AG10803 (cell line): ENCODE data around the gene RAET1E.
"Not testable (repeated sequence)": the region's sequence is repeated elsewhere in the genome, so short reads cannot be mapped to it uniquely, and the experiment has no call there.

Experiments
- DNase-seq: peaks from one replicate; pipeline ENCODE4 v3.0.0; 2010; ENCODE audit warnings: low read depth
- H3K4me3 ChIP-seq: 2 replicates; pipeline ENCODE4 v1.5.1; 2011; ENCODE audit warnings: mild to moderate bottlenecking, low read length, control low read depth
- CTCF ChIP-seq: conservative IDR thresholded peaks from 2 replicates; pipeline ENCODE4 v1.5.1; 2011; ENCODE audit warnings: mild to moderate bottlenecking, low read length, control low read depth, inconsistent platforms

The RAET1E gene

GRCh38 chr6:149910721-149911151, 12.8 kb upstream of the RAET1E start:
- H3K4me3 ChIP-seq, result no peak overlapping the region
- no peak for DNase-seq
- TF ChIP-seq CTCF, result no peak

GRCh38 chr6:149909701-149910470, 12.0 kb upstream of the RAET1E start:
- no peak for TF ChIP-seq CTCF
- DNase-seq, result no peak

GRCh38 chr6:149908480-149908879, 10.6 kb upstream of the RAET1E start:
- not testable (repeated sequence) for H3K4me3 ChIP-seq, DNase-seq

More at GRCh38 chr6:149909701-149910470, 12.0 kb upstream of the RAET1E start:
- no peak overlapping the region for H3K4me3 ChIP-seq

GRCh38 chr6:149907317-149907716, 9.4 kb upstream of the RAET1E start:
- H3K4me3 ChIP-seq, result no peak overlapping the region
- no peak for DNase-seq
- no peak for TF ChIP-seq CTCF

- no peak overlapping the region for H3K4me3 ChIP-seq
- TF ChIP-seq CTCF, result no peak
- DNase-seq, result no peak
Observed at GRCh38 chr6:149906405-149906804, 8.5 kb upstream of the RAET1E start.

- no peak for DNase-seq
- H3K4me3 ChIP-seq, result no peak overlapping the region
- TF ChIP-seq CTCF, result no peak
Observed at GRCh38 chr6:149905911-149906371, 8.0 kb upstream of the RAET1E start.

GRCh38 chr6:149905371-149905910, 7.5 kb upstream of the RAET1E start:
- TF ChIP-seq CTCF, result no peak

More at GRCh38 chr6:149905371-149905910, 7.5 kb upstream of the RAET1E start:
- no peak for DNase-seq
- no peak overlapping the region for H3K4me3 ChIP-seq
